IgD-negative memory B cell (primary cell): ENCODE measurements around the gene GABRG3. TPM values are rescaled to one million over a fixed set of nuclear protein-coding genes. Genes with fewer than 3 reads are reported as not detected.

Experiments
- H3K27ac Mint-ChIP-seq, 3 donors: one replicate each; pipeline ENCODE4 v1.8.0; 2020 to 2022; ENCODE audit warnings: mild to moderate bottlenecking in 3 of 3, mixed read lengths in 3 of 3, moderate library complexity in 1 of 3
- H3K27me3 Mint-ChIP-seq: one replicate; pipeline ENCODE4 v1.8.0; 2021; ENCODE audit warnings: mixed read lengths
- H3K36me3 Mint-ChIP-seq: one replicate; pipeline ENCODE4 v1.8.0; 2020; ENCODE audit warnings: mild to moderate bottlenecking, mixed read lengths
- H3K4me1 Mint-ChIP-seq, 3 donors: one replicate each; pipeline ENCODE4 v1.8.0; 2020 to 2022; ENCODE audit warnings: mixed read lengths in 3 of 3, mild to moderate bottlenecking in 1 of 3
- H3K4me3 Mint-ChIP-seq, 4 donors: one replicate each; pipeline ENCODE4 v1.8.0; 2020 to 2022; ENCODE audit warnings: mild to moderate bottlenecking in 4 of 4, mixed read lengths in 4 of 4, moderate library complexity in 3 of 4
- H3K9me3 Mint-ChIP-seq, 3 donors: one replicate each; pipeline ENCODE4 v1.8.0; 2020 to 2021; ENCODE audit warnings: mixed read lengths in 3 of 3, mild to moderate bottlenecking in 1 of 3
- polyA plus RNA-seq: library from polyadenylated mRNA; unstranded; fragments of 300-500 nt; fragmentation: Illumina TruSeq; gene quantifications from one replicate; pipeline ENCODE4 v1.2.3, GENCODE V29; 2021

GABRG3 gene
- polyA plus RNA-seq, 1 donor from 2014 or later, result not detected

DNA sequence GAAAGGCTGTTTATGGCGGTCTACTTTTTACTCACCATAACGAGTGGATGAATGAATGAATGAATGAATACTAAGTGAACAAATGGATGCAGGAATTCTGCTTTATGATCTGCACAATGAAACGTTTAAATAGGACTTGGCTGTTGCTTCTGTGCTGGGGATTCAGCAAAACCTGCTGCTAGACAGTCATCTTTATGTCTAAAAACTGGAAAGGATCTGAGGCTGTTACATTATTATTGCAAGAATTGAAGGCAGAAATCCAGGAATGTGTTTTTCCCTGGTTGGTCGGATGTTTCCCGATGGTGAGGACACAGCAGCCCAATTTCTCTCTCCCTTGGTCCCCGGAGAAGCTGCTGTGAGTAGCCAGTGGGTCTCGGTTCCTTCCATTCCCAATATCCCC lies 94.2 kb downstream of the GABRG3 start:
- H3K9me3 Mint-ChIP-seq, result peaks cover 8 to 14% (median 10%) of the 10 kb centered on the region in 3 donors
- H3K36me3 Mint-ChIP-seq, result no peaks in the 10 kb centered on the region
- H3K27ac Mint-ChIP-seq, result no peak overlapping the region
- no peaks in the 10 kb centered on the region for H3K4me1 Mint-ChIP-seq
- no peak overlapping the region for H3K4me3 Mint-ChIP-seq
- no peaks in the 10 kb centered on the region for H3K27me3 Mint-ChIP-seq

DNA sequence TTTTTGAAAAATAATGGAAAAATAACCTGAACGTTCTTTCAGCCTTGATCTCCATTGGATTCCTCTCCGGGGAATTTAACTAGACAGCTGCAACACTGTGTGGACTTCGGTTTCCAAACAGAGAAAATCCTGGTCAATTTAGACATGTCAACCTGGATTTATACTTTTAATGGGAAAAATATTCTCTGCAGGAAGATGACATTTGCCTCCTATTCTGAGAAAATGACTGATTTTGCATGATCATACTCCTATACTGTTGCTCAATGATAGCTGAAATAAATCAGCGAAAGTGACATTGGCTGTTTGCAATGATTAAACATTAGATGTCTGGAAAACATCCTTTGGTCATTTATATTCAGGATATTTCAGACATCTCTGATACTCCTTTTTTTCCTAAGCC lies 94.8 kb downstream of the GABRG3 start:
- peaks cover 10 to 14% (median 14%) of the 10 kb centered on the region in 3 donors for H3K9me3 Mint-ChIP-seq
- no peak overlapping the region for H3K27ac Mint-ChIP-seq
- H3K4me1 Mint-ChIP-seq, result no peaks in the 10 kb centered on the region
- H3K36me3 Mint-ChIP-seq, result no peaks in the 10 kb centered on the region
- H3K4me3 Mint-ChIP-seq, result no peak overlapping the region
- H3K27me3 Mint-ChIP-seq, result no peaks in the 10 kb centered on the region

DNA sequence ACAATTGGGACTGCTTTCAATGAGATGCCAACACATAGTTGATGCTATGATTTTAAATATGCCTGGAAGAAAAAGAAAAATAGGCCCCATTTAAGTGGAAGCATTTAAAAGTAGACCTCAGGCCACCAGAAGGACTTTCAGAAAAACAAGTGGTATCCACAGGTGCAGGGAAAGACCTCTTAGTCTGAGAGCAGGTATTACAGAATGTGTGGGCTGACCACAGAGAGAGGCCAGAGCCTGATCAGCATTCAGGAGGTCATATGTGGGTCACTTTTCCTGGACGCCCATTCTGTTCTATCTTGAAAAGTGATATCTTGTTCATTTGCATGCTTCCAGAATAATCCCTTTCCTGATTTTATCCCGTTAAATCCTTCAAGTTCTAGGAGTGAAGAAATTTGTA lies 95.5 kb downstream of the GABRG3 start:
- Mint-ChIP-seq H3K4me3 (no peak overlapping the region), H3K4me1 (no peaks in the 10 kb centered on the region), H3K9me3 (peaks cover 10 to 16% (median 13%) of the 10 kb centered on the region in 3 donors), H3K27ac (no peak overlapping the region), H3K27me3 (no peaks in the 10 kb centered on the region), H3K36me3 (no peaks in the 10 kb centered on the region)

DNA sequence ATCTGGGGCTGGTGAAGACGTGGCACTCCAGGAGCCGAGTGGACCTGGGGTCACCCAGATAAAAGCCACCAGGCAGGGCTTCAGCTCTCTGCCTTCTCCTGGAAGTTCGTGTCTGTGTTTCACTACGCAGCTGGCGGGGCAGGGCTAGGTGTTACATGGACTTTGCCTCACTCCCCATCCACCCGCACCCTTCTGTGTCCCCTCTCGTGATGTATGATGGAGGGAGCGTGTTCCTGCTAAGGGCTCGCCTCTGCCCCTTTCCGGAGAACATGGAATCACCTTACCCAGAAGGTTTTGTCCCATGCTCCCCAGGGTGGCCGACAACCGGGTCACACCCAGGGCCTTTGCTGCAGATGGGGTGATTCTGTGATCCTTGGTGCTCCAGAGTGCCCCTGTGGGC lies 96.2 kb downstream of the GABRG3 start:
- peaks cover 10 to 19% (median 13%) of the 10 kb centered on the region in 3 donors for H3K9me3 Mint-ChIP-seq

DNA sequence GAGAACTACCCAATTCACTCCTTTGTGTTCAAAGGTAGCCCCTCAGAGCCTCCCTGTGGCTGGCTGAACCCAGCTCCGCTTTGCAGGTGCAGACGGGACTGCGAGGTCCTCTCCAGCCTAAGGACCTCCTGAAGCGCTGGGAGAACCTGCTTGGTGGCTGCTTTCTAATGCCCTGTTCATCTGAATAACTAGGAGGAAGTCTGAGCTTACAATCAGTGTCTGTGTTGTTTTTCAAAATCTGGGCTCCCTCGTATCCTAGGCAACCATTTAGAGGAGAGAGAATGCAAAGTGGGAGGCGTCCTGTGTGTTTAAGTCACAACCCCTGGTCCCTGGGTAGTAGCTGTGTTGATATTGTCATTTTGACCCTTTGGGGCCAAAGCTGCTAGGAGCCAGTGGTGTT lies 99.9 kb downstream of the GABRG3 start:
- Mint-ChIP-seq H3K27ac (no peak overlapping the region), H3K9me3 (peaks cover 11 to 16% (median 16%) of the 10 kb centered on the region in 3 donors), H3K4me3 (no peak overlapping the region)

More for the DNA sequence above, 96.2 kb downstream of the GABRG3 start:
- H3K4me3 Mint-ChIP-seq, result no peak overlapping the region
- H3K36me3 Mint-ChIP-seq, result no peaks in the 10 kb centered on the region
- H3K27me3 Mint-ChIP-seq, result no peaks in the 10 kb centered on the region
- H3K27ac Mint-ChIP-seq, result no peak overlapping the region
- no peaks in the 10 kb centered on the region for H3K4me1 Mint-ChIP-seq

DNA sequence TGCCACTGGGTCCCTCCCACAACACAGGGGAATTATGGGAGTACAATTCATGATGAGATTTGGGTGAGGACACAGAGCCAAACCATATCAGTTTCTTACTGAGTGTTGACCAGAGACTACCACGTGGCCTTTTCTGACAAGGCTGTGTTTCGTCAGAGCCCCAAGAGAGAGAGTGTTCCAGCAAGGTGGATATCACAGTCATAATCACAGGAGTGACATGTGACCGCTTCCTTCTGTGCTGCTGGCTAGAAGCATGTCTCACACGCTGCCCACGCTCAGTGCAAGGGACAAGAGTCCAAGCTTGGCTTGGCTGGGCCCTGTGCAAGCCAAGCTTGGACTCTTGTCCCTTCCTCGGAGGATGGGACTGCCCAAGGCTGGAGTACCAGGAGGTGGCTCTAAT lies 103.2 kb downstream of the GABRG3 start:
- Mint-ChIP-seq H3K36me3 (no peaks in the 10 kb centered on the region), H3K4me3 (no peak overlapping the region), H3K27me3 (no peaks in the 10 kb centered on the region), H3K9me3 (peaks cover 8 to 12% (median 10%) of the 10 kb centered on the region in 3 donors), H3K4me1 (no peaks in the 10 kb centered on the region), H3K27ac (no peak overlapping the region)

More for the DNA sequence above, 99.9 kb downstream of the GABRG3 start:
- Mint-ChIP-seq H3K27me3 (no peaks in the 10 kb centered on the region), H3K36me3 (no peaks in the 10 kb centered on the region), H3K4me1 (no peaks in the 10 kb centered on the region)

DNA sequence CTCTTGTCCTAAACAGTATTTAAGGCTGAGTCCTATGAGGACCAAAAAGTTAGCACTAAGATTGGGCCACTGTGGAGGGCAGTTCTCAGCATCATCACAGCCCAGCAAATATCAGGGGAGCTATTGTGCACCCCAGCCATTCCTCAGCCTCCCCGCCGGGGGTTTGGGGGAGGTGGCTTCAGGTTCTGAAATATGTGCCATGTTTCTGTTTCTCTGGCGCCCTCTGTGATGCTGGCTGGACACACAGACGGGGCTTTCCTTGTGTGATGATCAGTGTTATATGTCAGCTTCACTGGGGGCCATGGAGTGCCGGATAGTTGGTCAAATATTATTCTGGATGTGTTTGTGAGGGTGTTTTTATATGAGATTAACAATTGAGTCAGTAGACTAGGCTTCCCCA lies 106.8 kb downstream of the GABRG3 start:
- H3K9me3 Mint-ChIP-seq, result peaks cover 3 to 5% (median 3%) of the 10 kb centered on the region in 3 donors
- H3K27me3 Mint-ChIP-seq, result no peaks in the 10 kb centered on the region
- H3K27ac Mint-ChIP-seq, result no peak overlapping the region
- no peaks in the 10 kb centered on the region for H3K36me3 Mint-ChIP-seq
- no peak overlapping the region for H3K4me3 Mint-ChIP-seq
- H3K4me1 Mint-ChIP-seq, result no peaks in the 10 kb centered on the region

DNA sequence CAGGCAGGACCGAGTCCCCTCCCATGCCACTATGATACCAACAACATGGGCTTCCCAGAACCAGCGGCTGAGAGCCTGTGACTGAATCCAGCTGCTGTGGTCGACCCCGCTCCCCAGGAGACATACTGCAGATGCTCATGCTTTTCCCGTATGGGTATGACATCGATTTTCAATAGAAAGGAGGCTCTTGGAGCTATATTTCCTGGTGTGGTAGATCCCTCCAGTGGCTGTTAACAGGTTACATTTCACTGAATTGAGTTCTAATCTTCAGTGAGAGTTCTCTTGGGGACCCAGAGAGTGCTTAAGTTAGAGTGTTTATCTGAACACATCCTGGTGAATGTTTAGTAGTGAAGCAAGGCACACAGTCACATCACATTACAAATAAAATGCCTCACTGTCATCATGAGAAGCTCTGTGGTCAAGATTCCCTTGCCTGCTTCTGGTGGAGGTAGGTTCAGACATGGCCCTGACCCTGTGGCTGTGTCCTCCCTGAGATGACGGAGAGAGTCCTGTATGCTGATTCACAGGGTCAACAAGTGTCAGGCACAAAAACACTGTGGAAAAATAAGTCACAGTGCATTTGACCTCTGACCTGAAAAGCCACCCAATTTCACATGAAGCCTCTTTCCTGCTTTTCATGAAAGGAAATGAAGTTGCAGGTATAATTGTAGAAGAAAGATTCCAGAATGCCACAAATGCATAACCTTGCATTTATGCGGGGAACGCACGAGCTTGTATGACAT lies 110.9 kb downstream of the GABRG3 start:
- H3K36me3 Mint-ChIP-seq, result no peaks in the 10 kb centered on the region
- H3K4me3 Mint-ChIP-seq, result no peak overlapping the region
- H3K9me3 Mint-ChIP-seq, result peaks cover 2 to 3% (median 3%) of the 10 kb centered on the region in 3 donors
- H3K27ac Mint-ChIP-seq, result no peak overlapping the region
- H3K4me1 Mint-ChIP-seq, result no peaks in the 10 kb centered on the region
- no peaks in the 10 kb centered on the region for H3K27me3 Mint-ChIP-seq

DNA sequence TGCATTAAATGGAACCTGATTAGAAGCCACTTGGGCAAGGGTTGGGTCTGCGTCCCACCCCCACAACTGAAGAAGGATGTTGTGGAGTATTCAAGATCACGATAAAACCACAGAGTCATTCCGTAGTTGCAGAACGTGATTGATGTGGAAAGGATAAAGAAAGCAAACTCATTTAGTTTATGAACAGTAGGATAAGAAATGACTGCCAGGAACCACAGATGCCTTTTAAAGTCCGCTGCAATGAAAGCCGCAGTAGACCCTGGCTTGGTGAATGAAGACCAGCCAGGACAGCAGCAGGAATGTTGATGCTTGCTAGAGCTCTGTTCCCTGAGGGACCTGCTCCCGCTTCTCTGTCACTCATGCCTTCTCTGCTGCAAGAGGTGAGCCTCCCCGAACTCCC lies 111.5 kb downstream of the GABRG3 start:
- Mint-ChIP-seq H3K4me3 (no peak overlapping the region), H3K27ac (no peak overlapping the region), H3K27me3 (no peaks in the 10 kb centered on the region), H3K36me3 (no peaks in the 10 kb centered on the region), H3K4me1 (no peaks in the 10 kb centered on the region), H3K9me3 (peaks cover 0 to 3% (median 2%) of the 10 kb centered on the region in 3 donors)

DNA sequence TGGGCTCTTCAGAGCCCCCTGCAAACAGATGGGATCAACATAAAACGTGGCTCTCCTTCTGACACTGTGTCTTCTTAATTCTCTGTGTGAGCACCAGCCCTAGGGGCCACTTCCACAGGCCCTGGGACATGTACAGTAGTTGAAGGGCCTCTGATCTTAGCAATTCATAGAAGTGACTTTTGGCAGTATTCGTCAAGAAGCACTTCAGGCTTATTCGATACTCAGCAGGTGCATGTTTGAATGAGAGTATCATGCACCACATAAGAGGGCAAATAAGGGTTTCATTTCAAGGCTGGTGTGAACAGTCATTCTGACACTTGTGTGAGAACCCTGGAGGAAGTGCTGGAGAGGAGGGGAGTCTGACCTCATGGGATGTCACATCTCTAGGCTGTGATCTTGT lies 113.9 kb downstream of the GABRG3 start:
- no peaks in the 10 kb centered on the region for H3K36me3 Mint-ChIP-seq

DNA sequence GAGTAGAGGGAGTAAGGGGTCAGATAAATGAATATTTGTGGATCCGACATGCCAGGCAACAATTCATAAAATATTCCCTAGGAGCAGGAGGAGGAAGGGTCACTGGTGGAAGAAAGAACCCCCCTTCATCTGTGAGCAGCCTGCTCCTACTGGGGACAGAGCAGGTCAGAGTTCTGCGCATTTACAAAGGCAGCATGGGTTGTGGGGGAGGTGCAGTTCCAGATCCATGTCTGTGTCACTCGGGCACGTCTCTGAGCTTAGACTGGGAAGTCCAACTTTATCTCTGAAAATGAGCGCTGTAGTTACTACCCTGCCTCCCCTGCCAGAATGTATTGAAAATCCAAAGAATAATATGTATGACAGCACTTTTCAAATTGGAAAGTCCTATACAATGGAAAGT lies 115.2 kb downstream of the GABRG3 start:
- H3K4me3 Mint-ChIP-seq, result no peak overlapping the region
- H3K36me3 Mint-ChIP-seq, result no peaks in the 10 kb centered on the region
- H3K27ac Mint-ChIP-seq, result no peak overlapping the region

More for the DNA sequence above, 113.9 kb downstream of the GABRG3 start:
- Mint-ChIP-seq H3K27ac (no peak overlapping the region), H3K9me3 (peaks cover 0 to 4% (median 2%) of the 10 kb centered on the region in 3 donors), H3K4me3 (no peak overlapping the region), H3K4me1 (no peaks in the 10 kb centered on the region), H3K27me3 (no peaks in the 10 kb centered on the region)

DNA sequence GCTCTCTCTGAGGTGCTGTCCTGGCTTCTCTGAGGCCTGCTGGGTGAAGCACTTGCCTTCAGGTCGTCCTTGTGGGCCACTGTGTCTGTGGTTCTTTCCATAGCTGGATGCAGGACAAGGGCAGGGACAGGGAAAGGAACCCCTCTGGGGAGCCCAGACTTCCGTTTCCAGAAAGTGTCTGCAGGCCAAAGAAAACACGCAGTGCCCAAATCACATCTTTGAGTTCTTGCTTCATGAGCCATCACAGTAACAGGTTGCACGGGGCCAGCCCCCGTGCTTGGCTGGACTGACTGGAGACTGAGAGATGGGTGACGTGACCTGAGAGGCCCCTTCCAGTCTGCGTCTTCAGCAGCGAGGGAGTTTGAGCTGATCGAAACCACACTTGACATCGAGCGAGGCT lies 115.8 kb downstream of the GABRG3 start:
- H3K27ac Mint-ChIP-seq, result no peak overlapping the region
- H3K4me1 Mint-ChIP-seq, result no peaks in the 10 kb centered on the region
- H3K27me3 Mint-ChIP-seq, result no peaks in the 10 kb centered on the region
- H3K9me3 Mint-ChIP-seq, result peaks cover 0 to 7% (median 5%) of the 10 kb centered on the region in 3 donors
- no peaks in the 10 kb centered on the region for H3K36me3 Mint-ChIP-seq
- no peak overlapping the region for H3K4me3 Mint-ChIP-seq

More for the DNA sequence above, 115.2 kb downstream of the GABRG3 start:
- H3K9me3 Mint-ChIP-seq, result peaks cover 2 to 4% (median 2%) of the 10 kb centered on the region in 3 donors
- H3K27me3 Mint-ChIP-seq, result no peaks in the 10 kb centered on the region
- no peaks in the 10 kb centered on the region for H3K4me1 Mint-ChIP-seq

DNA sequence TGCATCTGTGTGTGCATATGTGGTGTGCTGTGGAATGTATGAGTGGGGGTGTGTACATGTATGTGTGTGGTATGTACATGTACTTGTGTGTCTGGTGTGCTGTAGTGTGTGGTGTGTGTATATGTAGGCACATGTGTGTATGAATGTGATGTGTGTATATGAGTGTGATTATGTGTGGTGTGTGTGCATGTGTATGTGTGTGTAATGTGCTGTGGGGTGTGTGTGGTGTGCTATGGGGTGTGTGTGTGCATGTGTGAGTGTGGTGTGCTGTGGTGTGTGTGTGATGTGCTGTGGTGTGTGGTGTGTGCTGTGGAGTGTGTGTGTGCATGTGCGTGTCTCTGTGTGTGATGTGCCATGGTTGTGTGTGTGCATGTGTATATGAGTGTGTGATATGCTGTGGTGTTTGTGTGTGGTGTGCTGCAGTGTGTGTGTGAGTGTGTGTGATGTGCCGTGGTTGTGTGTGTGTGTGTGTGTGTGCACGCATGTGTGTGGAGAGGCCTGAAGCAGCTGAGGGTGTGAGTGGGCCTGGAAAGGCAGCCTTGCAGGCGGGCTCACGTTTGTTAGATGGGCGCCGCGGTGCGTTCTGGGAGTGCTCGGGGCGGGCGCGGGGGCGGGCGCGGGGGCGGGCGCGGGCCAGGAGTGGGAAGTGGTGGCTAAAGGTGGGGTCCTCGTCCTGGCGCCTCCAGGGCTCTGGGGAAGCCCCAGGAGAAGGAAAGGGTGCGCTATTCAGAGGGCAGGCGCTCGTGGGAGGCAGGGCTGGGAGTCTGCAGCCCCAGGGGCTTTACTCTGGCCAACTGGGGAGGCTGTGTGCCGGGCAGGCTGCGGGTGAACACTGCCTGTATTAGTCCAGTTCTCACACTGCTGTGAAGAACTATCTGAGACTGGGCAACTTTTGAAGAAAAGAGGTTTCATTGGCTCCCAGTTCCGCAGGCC lies 116.9 kb downstream of the GABRG3 start:
- Mint-ChIP-seq H3K9me3 (peaks cover 3 to 8% (median 7%) of the 10 kb centered on the region in 3 donors), H3K27me3 (no peaks in the 10 kb centered on the region), H3K4me3 (no peak overlapping the region), H3K36me3 (no peaks in the 10 kb centered on the region), H3K4me1 (no peaks in the 10 kb centered on the region), H3K27ac (no peak overlapping the region)

DNA sequence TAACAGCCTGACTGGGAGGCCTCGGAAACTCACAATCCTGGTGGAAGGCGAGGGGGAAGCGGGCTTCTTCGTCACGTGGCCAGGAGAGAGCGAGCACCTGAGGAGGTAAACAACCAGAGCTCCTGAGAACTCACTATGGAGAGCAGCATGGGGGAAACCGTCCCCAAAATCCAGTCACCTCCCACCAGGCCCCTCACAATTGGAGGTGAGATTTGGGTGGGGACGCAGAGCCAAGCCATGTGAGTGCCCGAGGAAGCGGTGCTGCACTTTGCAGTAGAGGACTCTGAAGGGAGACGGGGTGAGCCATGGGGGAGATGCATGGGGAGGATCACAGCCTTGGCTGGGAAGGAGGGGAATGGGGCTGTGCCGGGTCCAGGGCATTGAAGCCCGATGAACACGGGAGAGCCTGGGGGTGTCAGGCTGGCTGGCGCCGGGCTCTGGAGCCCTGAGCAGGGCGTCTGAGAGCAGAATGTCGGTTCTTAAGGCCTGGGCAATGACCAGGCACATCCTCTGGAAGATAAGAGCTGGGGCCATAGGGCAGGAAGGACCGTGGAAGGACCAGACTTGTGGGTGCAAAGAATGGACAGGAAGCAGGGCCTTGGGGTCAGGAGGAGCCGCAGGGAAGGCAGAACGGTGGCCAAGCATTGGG lies 117.7 kb downstream of the GABRG3 start:
- Mint-ChIP-seq H3K4me1 (no peaks in the 10 kb centered on the region), H3K27ac (no peak overlapping the region), H3K27me3 (no peaks in the 10 kb centered on the region), H3K4me3 (no peak overlapping the region), H3K9me3 (peaks cover 3 to 9% (median 7%) of the 10 kb centered on the region in 3 donors), H3K36me3 (no peaks in the 10 kb centered on the region)

DNA sequence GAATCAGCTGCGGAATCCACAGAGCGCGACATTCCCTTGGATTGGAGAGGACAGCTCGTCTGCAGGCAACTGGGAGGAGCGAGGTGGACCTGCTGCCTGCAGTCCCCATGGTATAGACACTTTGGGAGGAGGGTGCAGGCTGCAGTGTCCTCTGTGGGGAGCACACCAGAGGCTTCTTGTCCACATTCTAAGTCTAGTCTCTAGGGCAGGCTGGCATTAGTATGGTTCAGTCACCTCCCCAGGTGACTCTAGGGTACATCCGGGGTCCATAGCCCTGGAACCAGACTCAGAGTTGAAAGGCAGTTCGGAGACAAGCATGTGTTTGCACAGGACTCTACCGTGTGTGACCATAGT lies 118.2 kb downstream of the GABRG3 start:
- Mint-ChIP-seq H3K36me3 (no peaks in the 10 kb centered on the region), H3K4me3 (no peak overlapping the region), H3K27me3 (no peaks in the 10 kb centered on the region), H3K9me3 (peaks cover 3 to 9% (median 7%) of the 10 kb centered on the region in 3 donors), H3K27ac (no peak overlapping the region), H3K4me1 (no peaks in the 10 kb centered on the region)
